ENCODE measurements around the gene MAML2.

GRCh38 chr11:96206955-96207354 is 136.0 kb downstream of the MAML2 start:
- TF ChIP-seq POLR2AphosphoS5 (IDR thresholded peaks at IDR 0.05; ENCODE audit: low read depth, low read length) (no peak), POLR2A (IDR thresholded peaks at IDR 0.05; ENCODE audit: low read depth, low read length) (no peak), TAF1 (IDR thresholded peaks at IDR 0.05; ENCODE audit: borderline replicate concordance, low read depth, low read length) (no peak)

All from GM12892 (cell line).